HL-60 (cell line): ENCODE data around the gene POMT2.

ENCODE experiments used
- DNase-seq, 2 experiments: peaks; one replicate each; pipeline ENCODE4 v3.0.0-alpha.2; 2010 to 2020; ENCODE audit warnings: low read depth in 1 of 2, low spot score in 1 of 2
- H3K27ac ChIP-seq: fragments of 250-450 bp; sonication (Bioruptor Pico); replicated peaks from 2 replicates; pipeline ENCODE4 v1.5.1; 2020; ENCODE audit warnings: mild to moderate bottlenecking, moderate library complexity
- H3K27me3 ChIP-seq: fragments of 250-450 bp; sonication (Bioruptor Pico); 2 replicates; pipeline ENCODE4 v1.5.1; 2021; ENCODE audit warnings: mild to moderate bottlenecking, moderate library complexity; ENCODE audit not compliant: insufficient read depth, poor library complexity, severe bottlenecking
- H3K4me3 ChIP-seq: replicated peaks from 2 replicates; pipeline ENCODE4 v1.5.1; 2011; ENCODE audit warnings: mild to moderate bottlenecking, control low read depth, low read length; ENCODE audit not compliant: insufficient read depth
- CTCF ChIP-seq: IDR thresholded peaks from one replicate; pipeline ENCODE4 v1.5.1; 2011; ENCODE audit warnings: low read length, control low read depth, inconsistent platforms; ENCODE audit not compliant: insufficient read depth
- GABPA ChIP-seq: IDR thresholded peaks from 2 replicates; pipeline ENCODE4 v1.6.1; 2012; ENCODE audit warnings: low read depth
- POLR2AphosphoS5 ChIP-seq: IDR thresholded peaks from 2 replicates; pipeline ENCODE4 v1.6.1; 2012; ENCODE audit warnings: low read depth
- REST ChIP-seq: IDR thresholded peaks from 2 replicates; pipeline ENCODE4 v1.6.1; 2012; ENCODE audit warnings: low read depth; ENCODE audit not compliant: insufficient replicate concordance
- SPI1 ChIP-seq: IDR thresholded peaks from 2 replicates; pipeline ENCODE4 v1.6.1; 2012; ENCODE audit warnings: low read depth, mild to moderate bottlenecking, borderline replicate concordance

The POMT2 gene

GRCh38 chr14:77275041-77275580 lies 45.6 kb downstream of the POMT2 start:
- no peak for TF ChIP-seq SPI1
- TF ChIP-seq REST = no peak
- TF ChIP-seq POLR2AphosphoS5 = no peak
- TF ChIP-seq CTCF = no peak
- TF ChIP-seq GABPA = no peak
- DNase-seq = no peak
- H3K27ac ChIP-seq = no peak overlapping the region
- no peak overlapping the region for H3K4me3 ChIP-seq
- peaks cover 6% of the 10 kb centered on the region for H3K27me3 ChIP-seq

GRCh38 chr14:77273796-77274195 lies 46.9 kb downstream of the POMT2 start:
- Histone ChIP-seq H3K27me3 (peaks cover 6% of the 10 kb centered on the region), H3K4me3 (no peak overlapping the region), H3K27ac (no peak overlapping the region)
- TF ChIP-seq POLR2AphosphoS5 (no peak), REST (no peak), GABPA (no peak), SPI1 (no peak), CTCF (no peak)
- no peak for DNase-seq

GRCh38 chr14:77272261-77272660 lies 48.4 kb downstream of the POMT2 start:
- Histone ChIP-seq H3K27me3 (peaks cover 6% of the 10 kb centered on the region), H3K4me3 (no peak overlapping the region), H3K27ac (no peak overlapping the region)
- TF ChIP-seq REST = no peak
- no peak for TF ChIP-seq GABPA
- no peak for TF ChIP-seq SPI1
- no peak for TF ChIP-seq POLR2AphosphoS5
- TF ChIP-seq CTCF = no peak
- DNase-seq = no peak
